GM12874 (cell line): ENCODE results near the gene PFDN4.

Source experiments
- TF ChIP-seq, protein P1 (sequence below): IDR thresholded peaks from 2 replicates; pipeline ENCODE4 v1.5.1; 2011; ENCODE audit warnings: low read depth, mild to moderate bottlenecking, control low read depth, low read length, moderate library complexity; ENCODE audit not compliant: insufficient read depth

The PFDN4 gene

DNA sequence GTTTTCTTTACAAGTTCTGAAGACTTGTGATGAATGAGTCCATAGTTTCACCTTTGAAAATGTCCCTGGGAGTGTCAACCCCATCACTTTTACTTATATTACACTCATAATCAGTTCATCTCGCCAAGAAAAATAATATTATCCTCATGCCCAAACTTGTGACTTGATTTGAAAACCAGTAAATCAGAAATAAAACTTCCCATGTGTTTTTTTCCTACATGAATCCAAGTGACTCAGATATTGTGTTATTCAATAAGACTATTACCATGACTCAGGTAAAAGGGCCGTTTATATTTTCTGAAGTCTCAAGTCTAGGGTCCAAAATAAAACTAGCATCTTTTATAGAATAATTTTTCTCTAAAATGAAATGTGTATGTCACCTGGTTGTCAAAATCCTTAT, 18.3 kb upstream of the PFDN4 start:
- TF ChIP-seq, protein P1, sequence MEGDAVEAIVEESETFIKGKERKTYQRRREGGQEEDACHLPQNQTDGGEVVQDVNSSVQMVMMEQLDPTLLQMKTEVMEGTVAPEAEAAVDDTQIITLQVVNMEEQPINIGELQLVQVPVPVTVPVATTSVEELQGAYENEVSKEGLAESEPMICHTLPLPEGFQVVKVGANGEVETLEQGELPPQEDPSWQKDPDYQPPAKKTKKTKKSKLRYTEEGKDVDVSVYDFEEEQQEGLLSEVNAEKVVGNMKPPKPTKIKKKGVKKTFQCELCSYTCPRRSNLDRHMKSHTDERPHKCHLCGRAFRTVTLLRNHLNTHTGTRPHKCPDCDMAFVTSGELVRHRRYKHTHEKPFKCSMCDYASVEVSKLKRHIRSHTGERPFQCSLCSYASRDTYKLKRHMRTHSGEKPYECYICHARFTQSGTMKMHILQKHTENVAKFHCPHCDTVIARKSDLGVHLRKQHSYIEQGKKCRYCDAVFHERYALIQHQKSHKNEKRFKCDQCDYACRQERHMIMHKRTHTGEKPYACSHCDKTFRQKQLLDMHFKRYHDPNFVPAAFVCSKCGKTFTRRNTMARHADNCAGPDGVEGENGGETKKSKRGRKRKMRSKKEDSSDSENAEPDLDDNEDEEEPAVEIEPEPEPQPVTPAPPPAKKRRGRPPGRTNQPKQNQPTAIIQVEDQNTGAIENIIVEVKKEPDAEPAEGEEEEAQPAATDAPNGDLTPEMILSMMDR: no peak

DNA sequence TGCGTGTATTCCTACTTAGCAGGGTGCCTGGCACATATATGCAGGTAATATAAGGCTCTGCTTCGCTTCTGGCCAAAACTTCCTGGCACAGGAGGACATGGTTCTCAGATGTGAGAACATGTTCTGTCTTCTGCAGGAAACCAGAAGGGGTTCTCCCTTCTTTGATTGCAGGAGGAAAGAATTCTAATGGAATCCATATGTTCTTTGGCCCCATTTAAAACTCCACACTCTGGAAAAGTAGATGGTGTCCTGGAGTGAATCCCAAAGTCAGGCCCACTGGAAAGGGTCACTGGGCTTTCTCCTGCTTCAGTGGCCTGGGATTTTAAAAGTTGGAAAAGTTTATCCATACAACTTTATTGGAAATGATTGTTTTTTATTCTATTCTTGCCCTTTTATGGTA, 17.7 kb upstream of the PFDN4 start:
- TF ChIP-seq, protein P1: no peak

DNA sequence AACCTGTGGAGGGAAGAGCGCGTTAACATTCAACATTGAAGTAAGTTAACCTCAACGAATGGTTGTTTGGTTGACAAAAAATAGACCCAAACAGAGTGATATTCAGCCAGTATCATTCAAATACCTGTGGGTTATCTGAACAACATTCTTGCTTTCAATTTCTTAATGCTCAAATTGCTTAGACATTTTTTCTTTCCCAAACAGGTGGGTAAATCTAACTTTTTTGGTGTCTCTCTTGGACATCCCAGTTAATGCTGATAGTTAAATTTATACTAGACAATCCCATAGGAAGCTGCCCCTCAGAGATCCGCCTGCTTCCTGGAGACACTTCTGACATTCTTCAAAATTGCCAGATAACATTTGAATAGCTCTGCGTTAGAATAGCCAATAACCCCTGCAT, 14.1 kb upstream of the PFDN4 start:
- TF ChIP-seq, protein P1: no peak

DNA sequence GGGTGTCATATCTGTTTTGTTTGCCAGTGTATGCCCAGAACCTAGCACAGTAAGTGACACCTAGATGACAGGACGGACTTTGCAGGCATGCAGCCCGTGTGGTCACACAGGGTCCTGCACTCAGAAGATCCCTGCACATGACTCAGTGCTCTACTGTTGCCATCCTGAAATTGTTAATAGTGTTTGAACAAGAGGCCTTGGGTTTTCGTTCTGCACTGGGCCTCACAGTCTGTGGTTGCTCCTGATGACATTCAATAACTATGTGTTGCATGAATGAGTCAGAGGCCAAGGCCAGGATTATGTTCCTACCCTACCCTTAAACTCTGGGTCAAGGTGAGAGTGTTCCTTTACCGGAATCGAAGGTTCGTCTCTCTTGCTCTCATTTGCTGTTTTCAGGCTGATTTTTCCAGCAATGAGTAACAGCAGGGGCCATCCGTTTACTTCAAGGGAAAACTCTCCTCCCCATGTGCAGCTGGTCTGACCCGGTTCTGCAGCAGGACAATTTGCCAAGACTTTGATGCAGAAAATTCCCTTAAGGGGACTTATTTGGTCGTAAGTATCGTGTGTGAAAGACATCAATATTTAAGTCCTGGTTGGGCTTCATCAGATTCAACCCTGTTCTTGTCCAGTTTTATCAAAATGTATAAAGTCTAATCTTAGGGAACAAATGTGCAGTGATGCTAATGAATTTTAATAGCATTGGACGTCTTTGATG, 13.0 kb upstream of the PFDN4 start:
- TF ChIP-seq, protein P1: peak; percentile 22; the same call in 1 of the 2 replicates

DNA sequence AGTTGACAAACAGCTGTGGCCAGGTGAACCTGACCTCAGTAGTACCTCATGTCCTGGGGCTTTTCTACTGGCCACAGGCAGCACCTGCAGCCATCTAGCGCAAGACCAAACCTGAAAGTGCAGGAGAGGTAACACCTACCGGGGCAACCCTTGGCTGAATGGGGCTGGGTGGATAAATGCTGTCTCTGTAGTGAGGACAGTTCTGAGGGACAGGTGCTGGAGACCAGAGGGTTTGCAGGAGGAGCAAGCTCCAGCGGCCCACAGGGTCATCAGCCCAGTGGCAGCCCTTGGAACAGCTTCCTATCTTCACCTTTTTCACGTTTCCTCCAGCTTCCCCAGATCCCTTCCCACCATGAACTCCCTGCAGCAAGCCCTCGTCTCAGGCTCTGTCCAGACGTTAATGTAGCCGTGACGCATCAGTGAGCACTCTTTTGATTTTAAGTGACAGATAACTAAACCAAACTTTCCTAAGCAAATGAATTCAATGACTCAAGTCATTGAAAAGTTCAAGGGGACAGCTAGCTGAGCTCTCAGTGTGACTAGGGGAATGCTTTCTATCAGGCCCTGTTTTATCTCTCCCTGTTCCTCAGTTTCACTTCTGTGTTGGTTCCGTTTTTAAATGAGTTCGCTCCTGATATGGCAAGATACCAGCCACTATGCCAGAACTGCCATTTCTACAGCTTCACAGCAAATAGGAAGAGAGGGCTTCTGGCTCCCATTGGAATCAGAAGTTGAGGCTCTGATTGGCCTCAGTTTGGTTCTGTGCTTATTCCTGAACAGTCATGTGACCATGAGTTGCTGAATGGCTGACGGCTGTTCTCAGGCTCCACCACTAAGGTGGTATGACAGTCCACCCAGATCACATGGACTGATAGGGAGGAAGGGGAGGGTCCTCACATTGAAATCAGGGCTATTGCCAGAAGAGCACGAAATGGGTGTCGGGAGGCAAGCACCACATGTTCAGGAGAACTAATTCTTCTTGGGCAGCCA, 12.1 kb upstream of the PFDN4 start:
- TF ChIP-seq, protein P1: no peak

DNA sequence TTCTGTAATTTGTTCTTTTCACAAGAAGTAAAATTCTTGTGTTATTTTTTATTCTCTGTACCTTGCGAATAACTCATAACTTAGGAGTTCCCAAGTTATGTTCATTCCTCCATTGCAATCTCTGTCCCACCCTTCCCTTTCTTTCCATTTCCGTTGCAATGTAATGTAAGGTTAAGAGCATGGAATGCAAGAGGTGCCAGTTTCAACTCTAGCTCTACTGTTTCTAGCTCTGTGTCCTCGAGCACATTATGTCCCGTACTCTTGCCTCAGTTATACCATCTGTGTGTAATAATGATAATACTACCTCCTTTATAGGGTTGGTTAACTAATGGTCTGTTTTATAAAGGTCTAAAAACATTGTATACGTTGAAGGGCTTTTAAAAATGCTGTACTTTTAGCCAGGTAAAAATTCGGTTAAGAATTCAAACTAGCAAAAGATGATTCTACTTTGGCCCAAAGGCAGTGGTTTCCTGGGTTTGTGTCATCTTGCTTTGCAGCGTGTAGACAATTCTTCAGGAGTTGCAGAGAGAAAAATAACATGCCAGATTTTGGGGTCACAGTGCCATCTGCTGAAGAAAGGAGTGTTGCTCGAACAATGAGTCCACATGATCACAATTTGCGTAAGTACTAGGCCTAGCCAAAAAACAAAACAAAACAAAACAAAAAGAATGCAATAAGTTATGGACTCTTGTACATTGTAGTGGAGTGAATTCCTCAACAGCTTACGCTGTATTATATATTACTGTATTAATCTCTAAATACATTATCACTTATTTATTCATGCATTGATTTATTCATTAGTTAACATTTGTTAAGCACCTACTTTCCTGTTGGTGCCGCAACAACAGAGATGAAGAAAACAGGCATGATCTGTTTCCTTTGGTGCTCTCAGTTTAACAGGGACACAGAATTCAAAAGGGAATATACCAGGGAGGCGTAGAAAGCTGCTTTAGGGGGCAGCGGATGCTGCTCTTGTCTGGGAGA, 10.0 kb upstream of the PFDN4 start:
- TF ChIP-seq, protein P1: no peak
